Measurements from ENCODE around the gene PDZK1.
"Not testable (repeated sequence)": the region's sequence is repeated elsewhere in the genome, so short reads cannot be mapped to it uniquely, and the experiment has no call there.

Gene PDZK1

GRCh38 chr1:145710291-145711027 is 3.3 kb upstream of the PDZK1 start:
- FAIRE-seq: no peak

DNA sequence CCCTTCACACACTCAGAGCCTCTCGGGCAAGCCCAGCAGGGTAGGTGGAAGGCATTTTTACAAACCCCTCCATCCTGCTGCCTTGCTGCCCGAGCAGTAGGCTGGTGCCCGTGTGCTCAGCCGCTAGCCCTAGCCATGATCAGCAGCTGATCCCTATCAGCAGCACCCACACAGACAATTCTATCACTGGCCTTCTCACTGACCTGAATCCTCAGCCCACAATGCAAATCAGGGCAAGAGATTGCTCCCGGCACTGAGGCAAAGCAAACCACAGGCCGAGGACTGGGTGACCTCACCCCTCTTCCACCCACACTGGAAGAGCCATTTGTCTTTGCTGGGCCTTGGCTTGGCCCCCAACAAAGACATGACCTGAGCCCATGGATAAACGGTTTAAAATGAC is 895 bp upstream of the PDZK1 start:
- FAIRE-seq: no peak

DNA sequence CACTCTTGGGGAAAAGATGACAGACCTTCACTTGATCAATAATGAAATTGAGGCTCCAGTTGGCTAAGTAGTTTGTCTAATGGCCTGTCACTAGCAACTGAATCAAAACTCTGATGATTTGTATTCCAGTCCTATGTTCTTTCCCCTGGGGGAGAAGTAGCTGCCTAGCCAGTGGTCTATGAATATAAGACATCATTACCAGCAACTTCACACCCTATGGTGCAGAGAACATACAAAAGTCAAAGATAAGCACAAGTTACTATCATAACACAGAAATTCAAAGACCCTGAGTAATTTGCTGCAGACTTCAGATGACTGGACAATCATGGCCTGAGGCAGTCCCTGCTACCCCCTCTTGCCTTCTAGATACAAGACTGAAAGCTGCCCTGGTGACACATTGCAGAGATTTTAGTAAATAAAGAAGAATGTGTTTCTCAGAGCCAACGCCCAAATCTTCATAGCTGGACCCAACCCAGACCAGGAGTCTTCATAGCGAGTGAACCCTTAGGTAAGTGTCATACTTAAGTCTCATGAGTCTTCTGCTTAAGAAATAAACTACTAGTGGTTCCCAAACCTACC is 993 bp downstream of the PDZK1 start:
- no peak for FAIRE-seq

GRCh38 chr1:145705622-145706021 is 1.5 kb downstream of the PDZK1 start:
- FAIRE-seq: no peak

DNA sequence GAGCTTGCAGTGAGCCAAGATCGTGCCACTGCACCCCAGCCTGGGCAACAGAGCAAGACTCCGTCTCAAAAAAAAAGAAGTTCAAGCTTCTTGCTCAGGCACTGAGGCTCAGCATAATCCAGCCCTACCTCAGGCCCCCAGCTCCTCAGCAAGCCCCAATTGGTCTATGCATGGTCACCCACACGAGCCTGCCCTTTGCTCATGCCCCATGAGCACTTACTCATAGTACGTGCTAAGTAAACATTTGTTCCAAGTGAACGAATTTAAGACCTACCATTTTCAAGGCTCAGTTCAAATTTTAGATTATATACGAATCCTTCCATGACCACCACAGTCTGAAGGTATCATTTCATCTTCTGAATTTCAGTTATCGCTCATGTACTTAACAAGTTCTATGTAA is 4.3 kb downstream of the PDZK1 start:
- FAIRE-seq: no peak

- FAIRE-seq: no peak
These were observed 5.1 kb downstream of the PDZK1 start for GRCh38 chr1:145702052-145702451.

DNA sequence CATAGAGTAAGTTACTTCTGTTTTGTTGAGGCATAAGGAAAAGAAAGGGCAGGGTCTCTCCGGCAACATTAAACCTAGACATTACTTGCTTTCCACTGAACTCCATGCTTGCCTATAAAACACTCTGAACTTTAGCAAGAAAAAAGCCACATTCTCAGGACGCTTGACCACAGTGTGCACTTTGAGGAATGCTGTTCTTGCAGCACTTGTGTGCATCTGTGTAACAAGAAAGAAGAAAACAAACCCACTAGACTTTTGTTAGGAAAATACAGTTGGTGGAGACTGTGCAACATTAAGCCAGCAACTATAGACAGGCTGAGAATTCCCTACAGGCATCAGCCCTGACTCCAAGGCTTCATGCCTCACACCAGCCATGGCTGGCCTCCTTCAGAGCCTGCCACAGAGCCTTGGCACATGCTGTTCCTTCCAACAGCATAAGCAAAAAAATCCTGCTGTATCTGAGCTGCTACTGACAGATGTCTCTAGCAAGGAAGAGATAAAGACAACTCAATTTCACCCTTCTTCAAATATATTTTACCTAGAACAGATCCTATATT is 5.8 kb downstream of the PDZK1 start:
- FAIRE-seq: no peak

GRCh38 chr1:145696630-145696960 is 10.6 kb downstream of the PDZK1 start:
- no peak for FAIRE-seq

- no peak for FAIRE-seq
These were observed 11.1 kb downstream of the PDZK1 start for GRCh38 chr1:145695821-145696629.

GRCh38 chr1:145692785-145693443 is 14.3 kb downstream of the PDZK1 start:
- FAIRE-seq: no peak

- FAIRE-seq: peak; percentile 8
These were observed 16.3 kb downstream of the PDZK1 start for GRCh38 chr1:145690587-145691558.

DNA sequence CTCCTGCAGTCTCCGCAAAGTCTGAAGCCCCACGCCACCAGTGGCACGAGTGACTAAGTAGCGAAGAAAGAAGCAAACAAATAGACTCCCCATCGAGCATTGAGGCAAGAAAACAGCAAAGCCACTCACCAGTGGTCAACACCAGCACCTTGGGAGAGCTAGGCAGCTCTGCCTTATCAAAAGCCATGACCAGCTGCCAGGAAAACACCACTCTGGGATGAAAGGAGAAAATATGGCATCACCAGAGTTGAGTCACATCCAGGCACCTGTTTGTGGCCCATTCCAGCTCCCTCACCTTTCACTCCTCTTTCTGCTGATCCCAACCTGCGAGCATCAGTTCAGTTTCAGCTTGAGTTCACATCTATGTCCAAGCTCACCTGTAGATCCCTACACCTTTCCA is 17.2 kb downstream of the PDZK1 start:
- no peak for FAIRE-seq

DNA sequence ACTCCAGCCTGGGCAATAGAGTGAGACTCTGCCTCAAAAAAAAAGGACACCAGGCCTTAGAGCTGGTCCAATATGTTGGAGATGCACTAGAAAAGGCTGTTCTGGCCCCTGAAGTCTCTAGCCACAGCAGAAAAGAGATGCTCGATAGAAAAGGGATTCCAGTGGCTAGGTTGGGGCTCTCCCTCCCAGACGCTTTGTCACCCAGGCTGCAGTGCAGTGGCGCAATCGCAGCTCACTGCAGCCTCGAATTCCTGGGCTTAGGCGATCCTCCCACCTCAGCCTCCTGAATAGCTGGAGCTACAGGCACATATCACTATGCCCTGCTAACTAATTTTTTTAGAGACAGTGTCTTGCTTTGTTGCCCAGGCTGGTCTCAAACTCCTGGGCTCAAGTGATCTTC is 18.2 kb downstream of the PDZK1 start:
- no peak for FAIRE-seq

- no peak for FAIRE-seq
These were observed 18.8 kb downstream of the PDZK1 start for GRCh38 chr1:145688328-145688727.

DNA sequence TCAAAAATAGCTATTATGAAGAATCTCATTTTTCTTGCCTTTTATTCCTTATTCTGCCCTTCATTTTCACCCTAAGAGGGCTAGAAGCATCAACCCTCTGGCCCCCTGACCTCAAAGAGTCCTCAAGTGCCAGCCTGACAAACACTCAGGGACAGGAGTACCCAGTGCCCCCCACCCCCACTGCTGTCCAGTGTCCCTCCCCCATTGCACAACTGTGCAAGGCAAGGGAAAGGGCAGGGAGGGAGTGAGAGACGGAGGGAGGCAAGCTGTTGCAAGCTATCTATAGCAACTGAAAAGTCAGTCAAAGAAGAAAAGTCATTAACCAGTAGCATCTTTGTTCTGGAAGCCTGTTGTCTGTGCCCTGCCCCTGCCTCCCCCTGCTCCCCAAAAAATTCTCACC is 21.1 kb downstream of the PDZK1 start:
- FAIRE-seq: not testable (repeated sequence)

- not testable (repeated sequence) for FAIRE-seq
These were observed 22.3 kb downstream of the PDZK1 start for GRCh38 chr1:145684858-145685257.

DNA sequence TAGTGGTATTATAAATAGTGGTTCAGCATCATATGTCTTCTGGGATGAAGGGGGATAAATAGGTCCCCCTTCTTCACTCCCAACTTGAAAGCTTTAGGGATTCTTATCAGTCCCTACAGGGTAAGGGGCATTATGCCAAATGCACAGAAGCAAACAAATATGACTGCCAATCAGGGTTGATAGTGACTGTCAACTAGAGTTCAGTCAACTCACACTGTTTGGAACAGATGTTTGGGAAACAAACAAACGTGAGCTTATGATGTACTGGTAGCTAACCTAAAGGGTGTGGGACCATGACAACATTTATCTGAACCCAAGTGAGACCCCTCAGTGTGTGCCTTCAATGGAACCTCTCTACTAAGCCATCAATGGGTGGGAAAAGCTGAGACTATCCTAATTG is 34.0 kb downstream of the PDZK1 start:
- not testable (repeated sequence) for FAIRE-seq

DNA sequence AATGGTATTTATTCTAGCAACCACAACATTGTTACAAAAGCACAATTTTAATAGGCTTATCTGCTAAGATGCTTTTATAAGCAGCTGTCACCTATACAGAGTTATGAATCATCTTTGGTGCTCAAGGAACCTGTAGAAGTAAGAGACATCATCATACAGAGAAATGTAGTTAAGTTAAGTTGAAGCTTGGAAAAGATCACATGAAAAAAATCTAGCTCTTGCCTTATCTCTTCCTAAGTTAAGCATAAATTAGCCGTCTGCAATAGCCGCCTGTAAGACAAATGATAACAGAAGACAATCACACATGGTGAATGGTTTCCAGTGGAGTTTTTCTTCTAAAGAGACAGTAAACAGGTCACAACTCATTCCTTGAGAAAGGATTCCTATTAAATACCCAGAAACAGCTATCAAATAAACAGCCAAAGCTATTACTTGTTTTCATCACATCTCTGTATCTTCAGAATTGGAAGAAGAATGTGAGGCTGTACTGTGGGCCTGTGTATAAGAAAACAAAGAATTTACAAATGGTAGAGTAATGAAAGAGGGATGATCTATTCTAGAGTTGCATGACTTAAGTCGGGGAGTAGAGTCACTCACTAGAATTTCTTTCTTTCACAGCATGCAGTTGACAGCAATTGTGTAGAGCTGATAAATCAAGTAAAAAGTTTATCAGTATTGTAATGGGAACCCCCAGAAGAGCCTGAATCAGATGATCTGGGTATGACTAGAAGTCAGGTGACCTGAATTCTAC is 36.0 kb downstream of the PDZK1 start:
- FAIRE-seq: not testable (repeated sequence)

GRCh38 chr1:145665015-145665414 is 42.2 kb downstream of the PDZK1 start:
- FAIRE-seq: not testable (repeated sequence)

GRCh38 chr1:145662502-145662901 is 44.7 kb downstream of the PDZK1 start:
- peak; percentile 83 for FAIRE-seq
